NB4 (cell line): ENCODE data around the gene GALNT4.

Experiments
- DNase-seq: peaks from one replicate; pipeline ENCODE4 v3.0.0; 2010; ENCODE audit warnings: low read depth
- H3K4me3 ChIP-seq: one replicate; pipeline ENCODE4 v1.5.1; 2011; ENCODE audit warnings: mild to moderate bottlenecking, low read depth, low read length, moderate library complexity
- MYC ChIP-seq: IDR thresholded peaks from 2 replicates; pipeline ENCODE4 v1.6.1; 2011; ENCODE audit warnings: low read depth, low read length
- POLR2A ChIP-seq: IDR thresholded peaks from 2 replicates; pipeline ENCODE4 v1.6.1; 2011; ENCODE audit warnings: mild to moderate bottlenecking; ENCODE audit not compliant: insufficient read length; ENCODE audit errors: extremely low read depth
- TF ChIP-seq, protein P1 (sequence below): IDR thresholded peaks from 2 replicates; pipeline ENCODE4 v1.6.1; 2011; ENCODE audit warnings: low read depth, low read length
- TF ChIP-seq, protein P2 (sequence below): IDR thresholded peaks from one replicate; pipeline ENCODE4 v1.5.1; 2012; ENCODE audit warnings: low read depth, low read length

Gene GALNT4

DNA sequence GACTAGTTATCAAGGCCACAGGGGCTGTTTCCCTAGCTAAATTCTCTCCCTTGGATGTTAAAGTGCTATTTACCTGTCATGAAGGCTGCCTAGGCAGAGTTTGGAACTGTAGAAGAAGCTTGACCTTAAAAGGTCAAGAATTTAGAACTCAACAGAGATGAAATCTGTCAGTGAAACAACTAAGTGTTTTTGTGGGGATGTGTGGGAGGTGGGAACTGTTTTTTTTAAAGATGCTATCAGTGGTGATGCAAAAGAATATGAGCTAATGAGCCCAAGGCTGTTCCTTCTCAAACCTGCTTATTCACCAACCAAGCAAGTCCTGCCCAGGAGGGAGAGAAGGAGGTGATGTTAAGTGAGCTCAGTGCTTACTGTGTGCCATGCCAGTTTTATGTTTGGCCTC lies 42.0 kb upstream of the GALNT4 start:
- H3K4me3 ChIP-seq, result no peak overlapping the region
- TF ChIP-seq MYC, result no peak
- TF ChIP-seq, protein P1, sequence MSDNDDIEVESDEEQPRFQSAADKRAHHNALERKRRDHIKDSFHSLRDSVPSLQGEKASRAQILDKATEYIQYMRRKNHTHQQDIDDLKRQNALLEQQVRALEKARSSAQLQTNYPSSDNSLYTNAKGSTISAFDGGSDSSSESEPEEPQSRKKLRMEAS, result no peak
- TF ChIP-seq, protein P2, sequence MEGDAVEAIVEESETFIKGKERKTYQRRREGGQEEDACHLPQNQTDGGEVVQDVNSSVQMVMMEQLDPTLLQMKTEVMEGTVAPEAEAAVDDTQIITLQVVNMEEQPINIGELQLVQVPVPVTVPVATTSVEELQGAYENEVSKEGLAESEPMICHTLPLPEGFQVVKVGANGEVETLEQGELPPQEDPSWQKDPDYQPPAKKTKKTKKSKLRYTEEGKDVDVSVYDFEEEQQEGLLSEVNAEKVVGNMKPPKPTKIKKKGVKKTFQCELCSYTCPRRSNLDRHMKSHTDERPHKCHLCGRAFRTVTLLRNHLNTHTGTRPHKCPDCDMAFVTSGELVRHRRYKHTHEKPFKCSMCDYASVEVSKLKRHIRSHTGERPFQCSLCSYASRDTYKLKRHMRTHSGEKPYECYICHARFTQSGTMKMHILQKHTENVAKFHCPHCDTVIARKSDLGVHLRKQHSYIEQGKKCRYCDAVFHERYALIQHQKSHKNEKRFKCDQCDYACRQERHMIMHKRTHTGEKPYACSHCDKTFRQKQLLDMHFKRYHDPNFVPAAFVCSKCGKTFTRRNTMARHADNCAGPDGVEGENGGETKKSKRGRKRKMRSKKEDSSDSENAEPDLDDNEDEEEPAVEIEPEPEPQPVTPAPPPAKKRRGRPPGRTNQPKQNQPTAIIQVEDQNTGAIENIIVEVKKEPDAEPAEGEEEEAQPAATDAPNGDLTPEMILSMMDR, result no peak
- no peak for TF ChIP-seq POLR2A
- DNase-seq, result peak; percentile 43

DNA sequence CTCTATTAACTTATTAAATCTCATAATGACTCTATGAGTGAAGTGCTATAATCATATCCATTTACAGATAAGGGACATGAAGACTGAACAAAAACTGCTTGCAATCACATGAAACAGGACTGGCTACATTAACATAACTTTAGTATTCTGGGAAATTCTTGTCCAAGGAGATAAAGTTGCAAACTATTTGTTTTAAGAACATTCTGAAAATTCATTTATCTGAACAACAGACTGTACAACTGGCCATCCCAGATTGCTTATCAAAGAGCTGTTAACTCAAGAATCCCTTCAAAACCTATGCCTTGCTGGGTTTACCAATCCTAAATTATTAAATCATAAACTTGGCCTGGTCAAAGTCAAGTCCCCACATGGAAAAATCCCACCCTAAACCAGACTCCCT lies 40.4 kb upstream of the GALNT4 start:
- H3K4me3 ChIP-seq, result no peak overlapping the region
- DNase-seq, result no peak
- TF ChIP-seq POLR2A (no peak), MYC (no peak)
- TF ChIP-seq, protein P1, result no peak
- TF ChIP-seq, protein P2, result no peak

DNA sequence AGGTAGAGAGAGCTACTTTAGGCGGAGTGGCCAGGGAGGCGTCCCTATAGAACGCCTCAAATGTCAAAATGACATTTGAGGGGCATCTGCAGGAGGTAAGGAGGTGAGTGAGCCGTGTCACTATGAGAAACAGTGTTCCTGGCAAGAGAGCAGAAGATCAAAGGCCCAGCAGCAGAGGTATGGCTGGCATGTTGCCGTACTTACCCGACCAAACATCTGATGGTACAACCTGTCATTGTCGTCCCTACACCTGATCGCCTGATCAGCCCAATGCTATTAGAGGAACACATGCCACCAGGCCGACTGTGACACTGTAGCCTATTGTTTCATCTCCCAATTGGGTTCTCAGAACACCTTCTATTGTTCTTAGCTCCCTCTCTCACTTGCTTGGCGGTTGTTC lies 35.2 kb upstream of the GALNT4 start:
- no peak overlapping the region for H3K4me3 ChIP-seq
- no peak for DNase-seq
- TF ChIP-seq, protein P2, result no peak
- TF ChIP-seq, protein P1, result no peak
- TF ChIP-seq MYC, result no peak
- no peak for TF ChIP-seq POLR2A

DNA sequence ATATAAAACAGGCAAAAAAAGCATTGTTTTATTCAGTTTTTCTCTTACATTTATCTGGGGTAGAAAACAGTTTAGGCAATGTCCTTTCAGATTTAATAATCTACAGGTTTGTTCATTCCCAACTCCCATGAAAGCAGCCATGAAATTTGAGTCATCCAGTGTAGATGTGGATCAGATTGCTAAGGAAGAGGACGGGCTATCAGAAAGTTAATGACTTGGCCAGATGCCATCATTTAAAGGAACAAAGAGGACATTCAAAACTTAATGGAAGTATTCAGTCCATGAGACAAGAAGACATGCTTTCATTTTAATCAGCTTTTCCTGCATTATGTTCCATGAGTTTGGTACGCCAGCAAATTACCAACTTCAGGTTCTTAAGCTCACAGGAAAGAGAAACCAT lies 32.4 kb upstream of the GALNT4 start:
- TF ChIP-seq MYC (no peak), POLR2A (no peak)
- TF ChIP-seq, protein P1, result no peak
- TF ChIP-seq, protein P2, result no peak
- no peak overlapping the region for H3K4me3 ChIP-seq
- no peak for DNase-seq

DNA sequence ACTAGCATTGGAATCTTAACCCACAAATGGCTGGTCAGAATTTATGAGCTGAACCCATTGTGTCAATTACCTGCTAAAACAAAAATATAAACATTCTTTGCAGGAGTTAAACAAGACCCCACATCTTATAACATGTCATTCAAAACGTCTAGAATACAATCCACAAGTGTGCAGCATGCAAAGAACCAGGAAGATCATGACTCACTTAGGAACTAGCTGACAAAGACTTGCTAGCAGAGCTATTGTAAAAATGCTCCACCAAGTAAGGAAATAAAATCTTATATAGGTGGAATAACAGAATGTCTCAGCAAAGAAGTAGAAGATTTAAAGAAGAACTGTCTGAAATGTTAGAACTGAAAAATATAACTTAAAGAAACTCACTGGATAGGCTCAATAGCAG lies 27.8 kb upstream of the GALNT4 start:
- no peak overlapping the region for H3K4me3 ChIP-seq
- no peak for DNase-seq
- TF ChIP-seq MYC, result no peak
- TF ChIP-seq, protein P1, result no peak
- TF ChIP-seq, protein P2, result no peak
- TF ChIP-seq POLR2A, result no peak

DNA sequence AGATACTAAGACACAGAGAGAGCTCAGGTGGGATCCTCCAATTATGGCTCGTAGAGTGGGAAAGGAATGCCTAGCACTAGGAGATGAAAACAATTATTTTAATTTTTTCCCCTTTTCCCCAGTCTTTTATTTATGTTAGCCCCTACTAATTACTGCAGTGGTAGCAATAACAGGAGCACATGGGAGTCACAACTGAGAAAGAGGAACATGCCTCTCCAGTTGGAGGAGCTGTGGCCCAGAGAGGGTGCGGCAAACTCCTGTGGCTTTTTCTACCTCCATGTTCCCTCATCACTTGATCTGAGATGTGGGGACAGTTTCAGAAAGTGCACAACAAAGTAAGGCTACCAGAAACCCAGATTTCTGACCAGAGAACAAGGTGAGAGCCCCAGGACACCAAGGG lies 27.2 kb upstream of the GALNT4 start:
- no peak overlapping the region for H3K4me3 ChIP-seq
- peak; percentile 47 for DNase-seq
- TF ChIP-seq MYC, result peak; percentile 36; the same call in 1 of the 2 replicates
- TF ChIP-seq, protein P1, result peak; percentile 59
- TF ChIP-seq POLR2A, result no peak
- TF ChIP-seq, protein P2, result peak; percentile 7
